Neural crest cell (in vitro differentiated cells): ENCODE results near the gene CLK3. TPM values are rescaled to one million over a fixed set of nuclear protein-coding genes. Genes with fewer than 3 reads are reported as not detected.
A peak's percentile ranks its signal among the peaks of the same experiment; 100 is the strongest.

Source experiments
- DNase-seq: peaks from one replicate; pipeline ENCODE4 v3.0.0; 2021; ENCODE audit warnings: low read depth, mixed read lengths, low spot score
- H3K27ac Mint-ChIP-seq: one replicate; pipeline ENCODE4 v1.8.0; 2021; ENCODE audit warnings: mild to moderate bottlenecking, mixed read lengths; ENCODE audit not compliant: unreplicated experiment
- H3K27me3 Mint-ChIP-seq: 2 replicates; pipeline ENCODE4 v1.8.0; 2021; ENCODE audit warnings: low read depth, mild to moderate bottlenecking, mixed read lengths
- H3K36me3 Mint-ChIP-seq: 2 replicates; pipeline ENCODE4 v1.8.0; 2021; ENCODE audit warnings: low read depth, mild to moderate bottlenecking, mixed read lengths
- H3K4me1 Mint-ChIP-seq: 2 replicates; pipeline ENCODE4 v1.8.0; 2021; ENCODE audit warnings: mixed read lengths
- H3K4me3 Mint-ChIP-seq: one replicate; pipeline ENCODE4 v1.8.0; 2021; ENCODE audit warnings: mild to moderate bottlenecking, mixed read lengths
- H3K9me3 Mint-ChIP-seq: 2 replicates; pipeline ENCODE4 v1.8.0; 2021; ENCODE audit warnings: mixed read lengths
- total RNA-seq: library from RNA; stranded (reverse); gene quantifications from 2 replicates; pipeline ENCODE4 v1.2.1, GENCODE V29; 2021
- TF ChIP-seq, protein P1 (sequence below): fragments of 200-600 bp; sonication (generic); conservative IDR thresholded peaks from 2 replicates; pipeline ENCODE4 v1.5.0; 2021; ENCODE audit warnings: antibody characterized with exemption, mild to moderate bottlenecking

Gene CLK3
- total RNA-seq, 1 donor from 2014 or later, result 88.7 TPM

- TF ChIP-seq, protein P1, sequence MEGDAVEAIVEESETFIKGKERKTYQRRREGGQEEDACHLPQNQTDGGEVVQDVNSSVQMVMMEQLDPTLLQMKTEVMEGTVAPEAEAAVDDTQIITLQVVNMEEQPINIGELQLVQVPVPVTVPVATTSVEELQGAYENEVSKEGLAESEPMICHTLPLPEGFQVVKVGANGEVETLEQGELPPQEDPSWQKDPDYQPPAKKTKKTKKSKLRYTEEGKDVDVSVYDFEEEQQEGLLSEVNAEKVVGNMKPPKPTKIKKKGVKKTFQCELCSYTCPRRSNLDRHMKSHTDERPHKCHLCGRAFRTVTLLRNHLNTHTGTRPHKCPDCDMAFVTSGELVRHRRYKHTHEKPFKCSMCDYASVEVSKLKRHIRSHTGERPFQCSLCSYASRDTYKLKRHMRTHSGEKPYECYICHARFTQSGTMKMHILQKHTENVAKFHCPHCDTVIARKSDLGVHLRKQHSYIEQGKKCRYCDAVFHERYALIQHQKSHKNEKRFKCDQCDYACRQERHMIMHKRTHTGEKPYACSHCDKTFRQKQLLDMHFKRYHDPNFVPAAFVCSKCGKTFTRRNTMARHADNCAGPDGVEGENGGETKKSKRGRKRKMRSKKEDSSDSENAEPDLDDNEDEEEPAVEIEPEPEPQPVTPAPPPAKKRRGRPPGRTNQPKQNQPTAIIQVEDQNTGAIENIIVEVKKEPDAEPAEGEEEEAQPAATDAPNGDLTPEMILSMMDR, result no peak
- no peaks in the 10 kb centered on the region for H3K9me3 Mint-ChIP-seq
- peaks cover 16% of the 10 kb centered on the region for H3K4me1 Mint-ChIP-seq
- DNase-seq, result no peak
- no peaks in the 10 kb centered on the region for H3K27me3 Mint-ChIP-seq
- no peak overlapping the region for H3K27ac Mint-ChIP-seq
- no peaks in the 10 kb centered on the region for H3K36me3 Mint-ChIP-seq
- H3K4me3 Mint-ChIP-seq, result no peak overlapping the region
Observed at GRCh38 chr15:74603789-74604705, 11.6 kb upstream of the CLK3 start.

- TF ChIP-seq, protein P1, result no peak
- no peak overlapping the region for H3K4me3 Mint-ChIP-seq
- no peaks in the 10 kb centered on the region for H3K9me3 Mint-ChIP-seq
Observed at GRCh38 chr15:74604983-74605794, 10.4 kb upstream of the CLK3 start.

GRCh38 chr15:74605795-74606150 lies 9.9 kb upstream of the CLK3 start:
- Mint-ChIP-seq H3K9me3 (no peaks in the 10 kb centered on the region), H3K27me3 (no peaks in the 10 kb centered on the region), H3K4me3 (no peak overlapping the region), H3K4me1 (peaks cover 16% of the 10 kb centered on the region), H3K36me3 (no peaks in the 10 kb centered on the region), H3K27ac (no peak overlapping the region)
- TF ChIP-seq, protein P1, result no peak
- DNase-seq, result no peak

More at GRCh38 chr15:74604983-74605794, 10.4 kb upstream of the CLK3 start:
- no peaks in the 10 kb centered on the region for H3K27me3 Mint-ChIP-seq
- DNase-seq, result no peak
- no peak overlapping the region for H3K27ac Mint-ChIP-seq
- peaks cover 16% of the 10 kb centered on the region for H3K4me1 Mint-ChIP-seq
- H3K36me3 Mint-ChIP-seq, result no peaks in the 10 kb centered on the region

GRCh38 chr15:74608786-74609185 lies 6.8 kb upstream of the CLK3 start:
- DNase-seq, result no peak
- H3K9me3 Mint-ChIP-seq, result no peaks in the 10 kb centered on the region
- no peaks in the 10 kb centered on the region for H3K27me3 Mint-ChIP-seq
- H3K27ac Mint-ChIP-seq, result peak overlapping the region; percentile 57
- no peaks in the 10 kb centered on the region for H3K36me3 Mint-ChIP-seq
- TF ChIP-seq, protein P1, result no peak
- peaks cover 20% of the 10 kb centered on the region for H3K4me1 Mint-ChIP-seq
- H3K4me3 Mint-ChIP-seq, result no peak overlapping the region

DNA sequence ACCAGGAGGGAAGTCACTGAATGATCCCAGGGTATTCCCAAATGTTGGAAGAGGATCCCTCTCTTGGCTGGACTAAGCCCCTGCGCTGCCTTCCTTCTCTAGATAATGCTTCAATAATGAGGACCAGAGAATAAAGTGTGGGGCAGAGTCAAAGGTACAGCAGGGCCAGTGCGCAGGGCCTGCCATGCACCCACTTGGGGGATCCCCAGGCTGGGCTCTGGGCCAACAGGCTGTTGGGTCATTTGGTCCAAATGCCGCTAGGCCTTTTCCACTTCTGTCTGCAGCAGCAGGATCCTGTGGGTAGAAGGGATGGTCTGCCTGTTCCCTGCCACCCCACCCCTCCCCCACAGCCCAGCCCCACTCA lies 5.7 kb upstream of the CLK3 start:
- no peak for DNase-seq
- Mint-ChIP-seq H3K4me3 (peak overlapping the region; percentile 41), H3K27ac (no peak overlapping the region), H3K9me3 (no peaks in the 10 kb centered on the region), H3K27me3 (no peaks in the 10 kb centered on the region), H3K36me3 (no peaks in the 10 kb centered on the region), H3K4me1 (peaks cover 20% of the 10 kb centered on the region)
- TF ChIP-seq, protein P1, result no peak
